ENCODE data around the gene PCOLCE2.

Gene PCOLCE2

GRCh38 chr3:142828703-142829305 lies 60.1 kb downstream of the PCOLCE2 start:
- peak; percentile 100 for ATAC-seq
- no peak for TF ChIP-seq GLIS3 (CRISPR knock-in tag; IDR thresholded peaks at IDR 0.05)
- no peak for TF ChIP-seq TOX (CRISPR knock-in tag; IDR thresholded peaks at IDR 0.05; ENCODE audit: borderline replicate concordance)
- no peak for TF ChIP-seq ZC3H10 (CRISPR knock-in tag; IDR thresholded peaks at IDR 0.05)
- TF ChIP-seq RARB (CRISPR knock-in tag; IDR thresholded peaks at IDR 0.05): no peak
- no peak for TF ChIP-seq POU6F1 (CRISPR knock-in tag; IDR thresholded peaks at IDR 0.05; ENCODE audit: borderline replicate concordance, low read depth)
- no peak for TF ChIP-seq SNAI2 (CRISPR knock-in tag; IDR thresholded peaks at IDR 0.05)
- TF ChIP-seq TCF4 (CRISPR knock-in tag; IDR thresholded peaks at IDR 0.05; ENCODE audit: borderline replicate concordance): no peak
- TF ChIP-seq, protein P1, sequence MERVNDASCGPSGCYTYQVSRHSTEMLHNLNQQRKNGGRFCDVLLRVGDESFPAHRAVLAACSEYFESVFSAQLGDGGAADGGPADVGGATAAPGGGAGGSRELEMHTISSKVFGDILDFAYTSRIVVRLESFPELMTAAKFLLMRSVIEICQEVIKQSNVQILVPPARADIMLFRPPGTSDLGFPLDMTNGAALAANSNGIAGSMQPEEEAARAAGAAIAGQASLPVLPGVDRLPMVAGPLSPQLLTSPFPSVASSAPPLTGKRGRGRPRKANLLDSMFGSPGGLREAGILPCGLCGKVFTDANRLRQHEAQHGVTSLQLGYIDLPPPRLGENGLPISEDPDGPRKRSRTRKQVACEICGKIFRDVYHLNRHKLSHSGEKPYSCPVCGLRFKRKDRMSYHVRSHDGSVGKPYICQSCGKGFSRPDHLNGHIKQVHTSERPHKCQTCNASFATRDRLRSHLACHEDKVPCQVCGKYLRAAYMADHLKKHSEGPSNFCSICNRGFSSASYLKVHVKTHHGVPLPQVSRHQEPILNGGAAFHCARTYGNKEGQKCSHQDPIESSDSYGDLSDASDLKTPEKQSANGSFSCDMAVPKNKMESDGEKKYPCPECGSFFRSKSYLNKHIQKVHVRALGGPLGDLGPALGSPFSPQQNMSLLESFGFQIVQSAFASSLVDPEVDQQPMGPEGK (CRISPR knock-in tag; IDR thresholded peaks at IDR 0.05; ENCODE audit: borderline replicate concordance): no peak
- no peak for TF ChIP-seq ARNTL (CRISPR knock-in tag; IDR thresholded peaks at IDR 0.05; ENCODE audit: borderline replicate concordance, low read depth)
- no peak for TF ChIP-seq ZNF8 (CRISPR knock-in tag; IDR thresholded peaks at IDR 0.05)
- TF ChIP-seq BACH2 (CRISPR knock-in tag; IDR thresholded peaks at IDR 0.05; ENCODE audit: borderline replicate concordance): no peak
- TF ChIP-seq OSR1 (CRISPR knock-in tag; IDR thresholded peaks at IDR 0.05): no peak

- TF ChIP-seq CSDC2 (CRISPR knock-in tag; IDR thresholded peaks at IDR 0.05): no peak
- TF ChIP-seq TCF4 (CRISPR knock-in tag; IDR thresholded peaks at IDR 0.05; ENCODE audit: borderline replicate concordance): no peak
- no peak for TF ChIP-seq SNAI2 (CRISPR knock-in tag; IDR thresholded peaks at IDR 0.05)
- no peak for TF ChIP-seq OSR1 (CRISPR knock-in tag; IDR thresholded peaks at IDR 0.05)
- no peak for TF ChIP-seq TSHZ2 (CRISPR knock-in tag; IDR thresholded peaks at IDR 0.05)
- TF ChIP-seq ZFP30 (CRISPR knock-in tag; IDR thresholded peaks at IDR 0.05): no peak
- no peak for TF ChIP-seq ZC3H10 (CRISPR knock-in tag; IDR thresholded peaks at IDR 0.05)
- TF ChIP-seq ISL1 (CRISPR knock-in tag; IDR thresholded peaks at IDR 0.05): no peak
- no peak for TF ChIP-seq TOX (CRISPR knock-in tag; IDR thresholded peaks at IDR 0.05; ENCODE audit: borderline replicate concordance)
- TF ChIP-seq ZFP3 (CRISPR knock-in tag; IDR thresholded peaks at IDR 0.05): no peak
- no peak for TF ChIP-seq ZNF70 (CRISPR knock-in tag; IDR thresholded peaks at IDR 0.05)
- no peak for TF ChIP-seq PPARA (CRISPR knock-in tag; IDR thresholded peaks at IDR 0.05; ENCODE audit: borderline replicate concordance)
- TF ChIP-seq, protein P2, sequence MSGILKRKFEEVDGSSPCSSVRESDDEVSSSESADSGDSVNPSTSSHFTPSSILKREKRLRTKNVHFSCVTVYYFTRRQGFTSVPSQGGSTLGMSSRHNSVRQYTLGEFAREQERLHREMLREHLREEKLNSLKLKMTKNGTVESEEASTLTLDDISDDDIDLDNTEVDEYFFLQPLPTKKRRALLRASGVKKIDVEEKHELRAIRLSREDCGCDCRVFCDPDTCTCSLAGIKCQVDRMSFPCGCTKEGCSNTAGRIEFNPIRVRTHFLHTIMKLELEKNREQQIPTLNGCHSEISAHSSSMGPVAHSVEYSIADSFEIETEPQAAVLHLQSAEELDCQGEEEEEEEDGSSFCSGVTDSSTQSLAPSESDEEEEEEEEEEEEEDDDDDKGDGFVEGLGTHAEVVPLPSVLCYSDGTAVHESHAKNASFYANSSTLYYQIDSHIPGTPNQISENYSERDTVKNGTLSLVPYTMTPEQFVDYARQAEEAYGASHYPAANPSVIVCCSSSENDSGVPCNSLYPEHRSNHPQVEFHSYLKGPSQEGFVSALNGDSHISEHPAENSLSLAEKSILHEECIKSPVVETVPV (CRISPR knock-in tag; IDR thresholded peaks at IDR 0.05): no peak
- no peak for ATAC-seq
These were observed 69.7 kb downstream of the PCOLCE2 start for GRCh38 chr3:142819179-142819578.

GRCh38 chr3:142818651-142819050 lies 70.2 kb downstream of the PCOLCE2 start:
- ATAC-seq: no peak
- TF ChIP-seq PPARA (CRISPR knock-in tag; IDR thresholded peaks at IDR 0.05; ENCODE audit: borderline replicate concordance) (no peak), ZFP30 (CRISPR knock-in tag; IDR thresholded peaks at IDR 0.05) (no peak), BACH2 (CRISPR knock-in tag; IDR thresholded peaks at IDR 0.05; ENCODE audit: borderline replicate concordance) (no peak), ZNF565 (CRISPR knock-in tag; conservative IDR thresholded peaks at IDR 0.05; ENCODE audit: low read depth) (no peak), SNAI2 (CRISPR knock-in tag; IDR thresholded peaks at IDR 0.05) (no peak), ISL1 (CRISPR knock-in tag; IDR thresholded peaks at IDR 0.05) (no peak), RARB (CRISPR knock-in tag; IDR thresholded peaks at IDR 0.05) (no peak), CREB5 (CRISPR knock-in tag; IDR thresholded peaks at IDR 0.05; ENCODE audit: low read depth) (no peak), TSHZ2 (CRISPR knock-in tag; IDR thresholded peaks at IDR 0.05) (no peak), TOX (CRISPR knock-in tag; IDR thresholded peaks at IDR 0.05; ENCODE audit: borderline replicate concordance) (no peak), CSDC2 (CRISPR knock-in tag; IDR thresholded peaks at IDR 0.05) (no peak)
- TF ChIP-seq, protein P2 (CRISPR knock-in tag; IDR thresholded peaks at IDR 0.05): no peak

Data from SK-N-SH treated with all-trans-retinoic acid at 6 μM for 48 hours (cell line).